Ishikawa (cell line): ENCODE measurements around the gene SLC25A38.

ENCODE experiments used
- CEBPB ChIP-seq: IDR thresholded peaks from 2 replicates; pipeline ENCODE4 v1.6.1; 2012
- CREB1 ChIP-seq: IDR thresholded peaks from 2 replicates; pipeline ENCODE4 v1.6.1; 2012; ENCODE audit warnings: low read depth
- EGR1 ChIP-seq: IDR thresholded peaks from 2 replicates; pipeline ENCODE4 v1.6.1; 2012
- EP300 ChIP-seq: IDR thresholded peaks from 2 replicates; pipeline ENCODE4 v1.6.1; 2012; ENCODE audit warnings: borderline replicate concordance
- FOXM1 ChIP-seq: IDR thresholded peaks from 2 replicates; pipeline ENCODE4 v1.6.1; 2012; ENCODE audit warnings: low read depth, borderline replicate concordance
- NFIC ChIP-seq: IDR thresholded peaks from 2 replicates; pipeline ENCODE4 v1.6.1; 2012
- RAD21 ChIP-seq: IDR thresholded peaks from 2 replicates; pipeline ENCODE4 v1.6.1; 2012; ENCODE audit warnings: low read depth
- REST ChIP-seq: IDR thresholded peaks from 2 replicates; pipeline ENCODE4 v1.6.1; 2012; ENCODE audit warnings: low read depth, mild to moderate bottlenecking
- TAF1 ChIP-seq: IDR thresholded peaks from 2 replicates; pipeline ENCODE4 v1.6.1; 2012; ENCODE audit warnings: low read depth, mild to moderate bottlenecking
- TCF12 ChIP-seq: IDR thresholded peaks from 2 replicates; pipeline ENCODE4 v1.6.1; 2012; ENCODE audit warnings: low read depth
- TEAD4 ChIP-seq: IDR thresholded peaks from 2 replicates; pipeline ENCODE4 v1.6.1; 2012
- USF1 ChIP-seq: IDR thresholded peaks from 2 replicates; pipeline ENCODE4 v1.6.1; 2012
- YY1 ChIP-seq: IDR thresholded peaks from 2 replicates; pipeline ENCODE4 v1.6.1; 2012; ENCODE audit warnings: low read depth
- ZBTB7A ChIP-seq: IDR thresholded peaks from 2 replicates; pipeline ENCODE4 v1.6.1; 2012; ENCODE audit warnings: low read depth
- TF ChIP-seq, protein P1 (sequence below): IDR thresholded peaks from 2 replicates; pipeline ENCODE4 v1.6.1; 2012

Gene SLC25A38

DNA sequence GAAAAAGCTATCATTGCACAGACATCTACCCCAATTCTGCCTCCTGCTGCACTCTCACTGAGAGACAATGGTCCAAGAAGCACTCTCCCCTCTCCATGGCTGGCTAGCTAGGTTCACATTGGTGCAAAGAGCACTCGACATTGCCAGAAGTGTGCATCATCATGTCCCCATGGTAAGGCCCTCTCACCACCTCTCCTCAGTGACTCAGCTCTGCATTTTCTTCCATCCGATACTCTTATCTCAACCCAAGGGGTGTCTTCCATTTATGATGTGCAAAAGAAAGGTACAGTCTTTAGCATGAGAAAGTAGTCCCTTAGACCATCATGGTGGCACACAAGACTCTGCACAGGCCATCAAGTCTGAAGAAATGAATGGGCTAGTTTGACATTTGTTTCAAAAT, 37.4 kb downstream of the SLC25A38 start:
- TF ChIP-seq, protein P1, sequence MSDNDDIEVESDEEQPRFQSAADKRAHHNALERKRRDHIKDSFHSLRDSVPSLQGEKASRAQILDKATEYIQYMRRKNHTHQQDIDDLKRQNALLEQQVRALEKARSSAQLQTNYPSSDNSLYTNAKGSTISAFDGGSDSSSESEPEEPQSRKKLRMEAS: no peak
- TF ChIP-seq REST: no peak

DNA sequence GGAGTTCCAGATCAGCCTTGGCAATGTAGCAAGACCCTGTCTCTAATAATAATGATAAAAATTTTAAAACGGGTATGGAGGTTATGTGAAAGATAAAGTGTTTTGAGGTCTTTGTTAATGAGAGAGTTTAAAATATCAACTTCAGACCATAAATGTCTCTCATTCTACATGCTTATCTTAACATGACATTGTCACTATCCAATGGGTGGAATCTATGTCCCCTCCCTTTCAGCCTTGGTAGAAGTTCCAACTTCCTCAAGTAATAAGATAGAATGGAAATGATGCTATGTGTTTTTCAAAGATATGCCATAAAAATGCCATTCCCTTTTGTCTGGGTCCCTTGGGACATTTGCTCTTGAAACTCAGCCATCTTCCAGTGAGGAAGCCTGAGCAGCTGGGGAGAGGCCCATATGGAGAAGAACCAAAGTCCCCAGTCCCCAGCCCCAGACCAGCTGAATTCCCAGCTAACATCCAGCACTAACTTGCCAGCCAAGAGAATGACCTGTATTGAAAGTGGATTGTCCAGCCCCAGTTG, 40.3 kb downstream of the SLC25A38 start:
- TF ChIP-seq NFIC (no peak), TAF1 (no peak), ZBTB7A (no peak), TCF12 (no peak), FOXM1 (no peak), CEBPB (no peak), EGR1 (no peak), RAD21 (no peak), YY1 (no peak), REST (no peak), CREB1 (no peak), EP300 (no peak), USF1 (no peak), TEAD4 (no peak)
- TF ChIP-seq, protein P1: no peak

GRCh38 chr3:39426312-39426711, 43.1 kb downstream of the SLC25A38 start:
- TF ChIP-seq USF1 (no peak), TEAD4 (no peak), CEBPB (no peak), TAF1 (no peak), CREB1 (no peak), TCF12 (no peak), YY1 (no peak), ZBTB7A (no peak)

DNA sequence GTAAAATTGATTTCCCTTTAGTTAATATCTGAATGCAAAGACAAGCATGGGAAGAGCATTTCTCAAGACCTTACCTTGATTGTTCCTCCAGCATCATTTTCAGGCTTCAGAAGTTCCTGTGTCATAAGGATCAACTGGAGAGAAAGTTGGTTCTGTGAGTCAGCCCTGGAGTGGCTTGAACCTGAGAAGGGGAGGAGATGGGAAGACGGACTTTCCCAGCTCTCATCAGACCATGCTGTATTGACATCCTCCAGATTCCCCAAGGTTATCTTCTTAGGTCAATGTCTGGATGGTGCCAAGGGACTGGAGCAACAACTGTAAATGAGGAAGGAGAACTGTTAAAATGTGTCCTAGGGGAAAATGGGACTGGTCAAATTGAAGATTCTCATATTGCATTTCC, 44.3 kb downstream of the SLC25A38 start:
- no peak for TF ChIP-seq ZBTB7A

- TF ChIP-seq, protein P1: no peak
- no peak for TF ChIP-seq FOXM1
- no peak for TF ChIP-seq YY1
- no peak for TF ChIP-seq EP300
These were observed 45.6 kb downstream of the SLC25A38 start for GRCh38 chr3:39428745-39429201.

DNA sequence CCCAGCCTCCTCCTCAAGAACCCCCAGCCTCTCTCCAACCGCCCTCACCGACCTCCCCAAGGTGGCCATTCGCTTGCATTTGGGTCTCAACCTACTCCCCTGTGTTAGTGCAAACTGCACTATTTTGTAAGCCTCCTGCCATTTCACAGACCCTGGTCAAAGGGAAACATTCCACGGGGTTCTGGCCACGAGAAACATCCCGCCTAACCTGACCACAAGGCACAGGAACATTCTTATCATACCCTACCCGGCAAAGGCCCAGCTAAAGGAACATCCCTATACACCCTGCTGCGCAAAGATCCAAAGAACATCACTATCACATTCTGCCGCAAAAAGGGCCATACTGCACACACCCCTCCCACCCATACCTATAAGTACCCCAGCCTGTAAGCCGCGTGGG, 46.3 kb downstream of the SLC25A38 start:
- TF ChIP-seq YY1 (no peak), ZBTB7A (no peak), TAF1 (no peak), REST (no peak)
